Thyroid gland (tissue), 4 donors: ENCODE data around the gene CACHD1. TPM values are rescaled to one million over a fixed set of nuclear protein-coding genes. Genes with fewer than 3 reads are reported as not detected.

Experiments used
- DNase-seq, 2 donors: peaks; one replicate each; pipeline ENCODE4 v3.0.0-alpha.2; 2019
- H3K27ac ChIP-seq, 3 donors: fragments of 200-600 bp; sonication (generic); 1 replicate in 2 of 3; 2 replicates in 1 of 3; pipeline ENCODE4 v1.5.1; 2016 to 2019; ENCODE audit warnings: mild to moderate bottlenecking in 1 of 3, moderate library complexity in 1 of 3
- H3K27me3 ChIP-seq: fragments of 200-600 bp; sonication (generic); one replicate; pipeline ENCODE4 v1.5.1; 2019
- H3K36me3 ChIP-seq, 2 donors: fragments of 200-600 bp; sonication (generic); one replicate each; pipeline ENCODE4 v1.5.1; 2016 to 2019
- H3K4me1 ChIP-seq, 2 donors: fragments of 200-600 bp; sonication (generic); one replicate each; pipeline ENCODE4 v1.5.1; 2017 to 2019
- H3K4me3 ChIP-seq, 3 donors: fragments of 200-600 bp; sonication (generic); replicated peaks in 1 of 3; 1 replicate in 2 of 3; 2 replicates in 1 of 3; pipeline ENCODE4 v1.5.1; 2016; ENCODE audit warnings: mild to moderate bottlenecking in 1 of 3
- H3K9me3 ChIP-seq: fragments of 200-600 bp; sonication (generic); one replicate; pipeline ENCODE4 v1.5.1; 2017
- POLR2A ChIP-seq, 2 donors: fragments of 450-650 bp; IDR thresholded peaks; one replicate each; pipeline ENCODE4 v1.6.1; 2017; ENCODE audit warnings: antibody characterized with exemption in 2 of 2, mild to moderate bottlenecking in 2 of 2, moderate library complexity in 1 of 2
- WGBS, 2 donors: methylation state at CpG; one replicate each; pipeline ENCODE4 v1.1.5; 2017; 5-methylcytosine and 5-hydroxymethylcytosine counted together
- intact Hi-C: fragments of 100-400 bp; cut with DNase I; formaldehyde crosslinking; loops from one replicate; pipeline ENCODE4 v1.15.1; 2023
- total RNA-seq, 4 donors: library from RNA; depleted of rRNA; stranded (reverse); fragments of >200 nt; gene quantifications; one replicate each; pipeline ENCODE4 v1.2.3, GENCODE V29; 2016
- TF ChIP-seq, protein P1 (sequence below), 6 experiments: fragments of 200-600 bp in 3 of 6; fragments of 450-650 bp in 3 of 6; sonication (generic) in 3 of 6; IDR thresholded peaks; one replicate each; pipeline ENCODE4 v1.5.1; 2016 to 2019; ENCODE audit warnings: antibody characterized with exemption in 6 of 6, mild to moderate bottlenecking in 2 of 6, inconsistent platforms in 1 of 6, moderate library complexity in 1 of 6

Gene CACHD1
- total RNA-seq, 4 donors from 2014 or later, result 12.9 to 25.1 (median 17.0) TPM

DNA sequence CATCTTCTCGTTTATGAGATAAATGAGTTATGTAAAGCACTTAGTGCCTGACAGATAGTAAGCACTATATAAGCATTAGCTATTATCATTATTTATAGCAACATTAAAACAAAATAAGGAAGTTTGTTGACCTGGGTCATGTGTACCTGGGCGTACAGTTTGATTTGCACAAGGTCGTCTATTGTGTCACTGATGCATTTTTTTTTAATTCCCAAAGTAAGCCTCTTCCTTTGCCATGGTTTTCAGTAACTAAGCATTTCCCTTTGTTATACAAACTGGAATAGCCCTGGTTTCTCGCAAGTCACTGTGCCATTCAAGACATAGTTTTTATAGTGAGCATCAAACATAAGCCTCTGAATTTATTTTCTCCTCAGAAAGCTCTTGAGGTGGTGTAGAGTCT lies 72.2 kb downstream of the CACHD1 start:
- peaks cover 15 to 32% of the 10 kb centered on the region in 2 donors for H3K4me1 ChIP-seq

DNA sequence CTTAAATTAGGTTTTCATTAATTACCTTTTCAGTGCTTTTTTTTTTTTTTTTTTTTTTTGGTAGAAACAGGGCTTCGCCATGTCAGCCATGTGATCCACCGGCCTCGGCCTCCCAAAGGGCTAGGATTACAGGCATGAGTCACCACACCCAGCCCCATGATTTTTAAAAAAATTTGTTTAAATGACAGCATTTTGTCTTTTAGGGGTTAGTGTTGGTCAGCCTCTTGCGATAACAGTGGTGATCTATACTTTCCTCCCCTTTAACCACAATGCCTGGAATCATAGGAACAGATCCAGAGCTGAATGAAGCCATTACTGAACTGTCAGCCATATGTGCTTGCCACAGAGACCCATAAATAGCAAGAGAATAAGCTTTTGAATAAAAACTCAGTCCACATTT lies 73.9 kb downstream of the CACHD1 start:
- peaks cover 6 to 25% of the 10 kb centered on the region in 2 donors for H3K4me1 ChIP-seq
- no peak for DNase-seq
- intact Hi-C loops, result no loop called here

More for the DNA sequence above, 72.2 kb downstream of the CACHD1 start:
- Histone ChIP-seq H3K36me3 (no peaks in the 10 kb centered on the region), H3K9me3 (no peaks in the 10 kb centered on the region), H3K27ac (no peak overlapping the region), H3K4me3 (no peak overlapping the region), H3K27me3 (no peaks in the 10 kb centered on the region)
- DNase-seq, result no peak
- TF ChIP-seq, protein P1, sequence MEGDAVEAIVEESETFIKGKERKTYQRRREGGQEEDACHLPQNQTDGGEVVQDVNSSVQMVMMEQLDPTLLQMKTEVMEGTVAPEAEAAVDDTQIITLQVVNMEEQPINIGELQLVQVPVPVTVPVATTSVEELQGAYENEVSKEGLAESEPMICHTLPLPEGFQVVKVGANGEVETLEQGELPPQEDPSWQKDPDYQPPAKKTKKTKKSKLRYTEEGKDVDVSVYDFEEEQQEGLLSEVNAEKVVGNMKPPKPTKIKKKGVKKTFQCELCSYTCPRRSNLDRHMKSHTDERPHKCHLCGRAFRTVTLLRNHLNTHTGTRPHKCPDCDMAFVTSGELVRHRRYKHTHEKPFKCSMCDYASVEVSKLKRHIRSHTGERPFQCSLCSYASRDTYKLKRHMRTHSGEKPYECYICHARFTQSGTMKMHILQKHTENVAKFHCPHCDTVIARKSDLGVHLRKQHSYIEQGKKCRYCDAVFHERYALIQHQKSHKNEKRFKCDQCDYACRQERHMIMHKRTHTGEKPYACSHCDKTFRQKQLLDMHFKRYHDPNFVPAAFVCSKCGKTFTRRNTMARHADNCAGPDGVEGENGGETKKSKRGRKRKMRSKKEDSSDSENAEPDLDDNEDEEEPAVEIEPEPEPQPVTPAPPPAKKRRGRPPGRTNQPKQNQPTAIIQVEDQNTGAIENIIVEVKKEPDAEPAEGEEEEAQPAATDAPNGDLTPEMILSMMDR (IDR thresholded peaks at IDR 0.05), result no peak
- no peak for TF ChIP-seq POLR2A (IDR thresholded peaks at IDR 0.05)
- WGBS, 2 donors, result 80 to 83% methylated on average over 4 of the region's 4 CpGs
- intact Hi-C loops, result no loop called here

DNA sequence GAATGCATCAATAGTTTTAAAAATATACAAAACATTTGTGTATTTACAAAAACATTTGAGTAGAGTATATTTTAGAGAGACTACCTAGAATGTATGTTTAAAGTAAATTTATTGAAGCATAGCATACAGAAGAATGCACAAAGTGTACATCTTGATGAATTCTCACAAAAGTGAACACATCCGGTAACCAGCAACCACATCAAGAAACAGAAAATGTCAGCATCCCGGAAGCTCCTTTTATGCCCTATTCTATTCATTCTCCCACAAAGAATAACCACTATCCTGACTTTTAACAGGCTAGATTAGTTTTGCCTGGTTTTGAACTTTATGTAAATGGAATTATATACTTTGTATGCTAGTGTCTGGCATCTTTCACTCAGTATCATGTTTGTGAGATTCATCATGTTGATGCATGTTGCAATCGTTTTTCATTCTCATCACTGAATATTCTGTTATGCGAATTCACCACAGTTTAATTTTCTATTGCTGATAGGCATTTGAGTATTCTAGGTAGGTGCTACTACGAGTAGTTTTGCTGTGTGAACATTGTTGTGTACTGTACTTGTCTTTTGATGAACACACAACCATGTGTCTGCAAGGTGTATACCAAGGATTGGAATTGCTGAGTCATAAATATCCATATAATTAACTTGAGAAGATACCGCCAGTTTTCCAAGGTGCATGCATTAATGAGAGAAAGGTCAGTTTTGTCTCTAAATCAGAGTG lies 75.4 kb downstream of the CACHD1 start:
- H3K27me3 ChIP-seq, result no peaks in the 10 kb centered on the region
- H3K9me3 ChIP-seq, result no peaks in the 10 kb centered on the region
- H3K36me3 ChIP-seq, result no peaks in the 10 kb centered on the region
- peaks cover 13 to 23% of the 10 kb centered on the region in 2 donors for H3K4me1 ChIP-seq
- no peak overlapping the region for H3K27ac ChIP-seq
- 88 to 89% methylated on average over 6 of the region's 6 CpGs for WGBS, 2 donors
- no peak for DNase-seq
- no peak overlapping the region for H3K4me3 ChIP-seq
- TF ChIP-seq POLR2A (IDR thresholded peaks at IDR 0.05), result no peak
- TF ChIP-seq, protein P1 (IDR thresholded peaks at IDR 0.05), result no peak
- intact Hi-C loops, result no loop called here

More for the DNA sequence above, 73.9 kb downstream of the CACHD1 start:
- Histone ChIP-seq H3K9me3 (no peaks in the 10 kb centered on the region), H3K4me3 (no peak overlapping the region), H3K27me3 (no peaks in the 10 kb centered on the region), H3K27ac (no peak overlapping the region), H3K36me3 (no peaks in the 10 kb centered on the region)
- WGBS, 2 donors, result 87 to 89% methylated on average over 4 of the region's 4 CpGs
- no peak for TF ChIP-seq POLR2A (IDR thresholded peaks at IDR 0.05)
- TF ChIP-seq, protein P1 (IDR thresholded peaks at IDR 0.05), result no peak

DNA sequence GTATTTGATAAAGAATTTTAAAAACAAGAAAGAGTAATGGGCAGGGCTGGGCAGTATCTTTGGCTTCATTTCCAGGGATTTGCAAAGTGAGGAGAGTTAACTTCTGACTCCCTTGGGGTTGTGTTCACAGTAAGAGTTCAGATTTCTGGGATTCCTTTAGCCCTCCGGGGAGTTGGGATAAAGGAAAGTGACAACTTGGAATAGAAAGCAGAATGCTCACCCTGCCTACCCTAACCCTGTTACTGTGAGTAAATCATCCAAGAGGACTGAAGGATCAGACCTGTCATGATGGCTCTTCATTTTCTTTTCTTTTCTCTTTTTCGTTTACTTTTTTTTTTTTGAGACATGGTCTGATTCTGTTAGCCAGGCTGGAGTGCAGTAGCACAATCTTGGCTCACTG lies 76.1 kb downstream of the CACHD1 start:
- H3K4me1 ChIP-seq, result peaks cover 12 to 22% of the 10 kb centered on the region in 2 donors
- H3K36me3 ChIP-seq, result no peaks in the 10 kb centered on the region
- TF ChIP-seq POLR2A (IDR thresholded peaks at IDR 0.05), result no peak
- TF ChIP-seq, protein P1 (IDR thresholded peaks at IDR 0.05), result no peak
- H3K27me3 ChIP-seq, result no peaks in the 10 kb centered on the region
- H3K4me3 ChIP-seq, result no peak overlapping the region
- DNase-seq, result no peak
- intact Hi-C loops, result no loop called here
- no peaks in the 10 kb centered on the region for H3K9me3 ChIP-seq
- whole genome bisulfite sequencing, 2 donors, result 47 to 48% methylated on average over 2 of the region's 2 CpGs
- no peak overlapping the region for H3K27ac ChIP-seq

DNA sequence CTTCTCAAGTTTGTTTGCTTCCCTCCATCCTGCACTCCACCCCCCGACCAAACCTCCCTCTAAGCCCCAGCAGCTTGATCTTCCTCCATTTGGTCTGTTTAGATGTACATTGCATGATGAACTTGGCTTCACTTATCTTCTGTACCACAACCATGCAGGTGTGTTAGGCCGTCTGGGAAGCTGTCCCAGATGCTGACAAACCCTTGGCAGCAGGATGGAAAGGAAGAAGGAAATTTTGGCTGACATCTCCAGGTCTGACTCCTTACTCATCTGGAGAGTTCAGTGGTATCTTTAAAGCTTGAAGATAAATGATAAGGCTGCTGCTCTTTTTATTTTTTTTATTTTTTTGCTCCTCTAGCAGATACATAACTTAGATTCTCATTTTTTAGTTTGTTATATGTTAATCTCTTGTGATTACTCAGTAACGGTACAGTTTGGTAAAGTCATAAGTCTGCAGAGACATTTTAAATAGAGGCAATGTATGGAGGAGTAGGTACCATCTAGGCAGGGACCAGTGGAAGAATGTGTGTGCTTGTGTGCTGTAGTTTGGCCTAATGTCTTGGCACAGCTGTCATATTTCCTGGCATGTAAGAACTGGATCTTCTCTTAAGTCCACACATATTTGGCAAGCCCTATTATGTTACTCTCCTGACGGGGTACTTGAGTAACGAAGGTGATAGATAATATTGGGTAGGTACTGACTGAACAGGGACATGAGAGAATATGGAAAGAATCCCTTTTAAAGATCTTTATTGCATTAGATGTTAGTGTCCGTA lies 79.7 kb downstream of the CACHD1 start:
- no peak for DNase-seq
- WGBS, 2 donors, result 60 to 72% methylated on average over 6 of the region's 6 CpGs
- Histone ChIP-seq H3K27ac (peak overlapping the region in 1 of 3 donors; percentile 17), H3K36me3 (no peaks in the 10 kb centered on the region), H3K27me3 (no peaks in the 10 kb centered on the region), H3K4me1 (peaks cover 11 to 20% of the 10 kb centered on the region in 2 donors), H3K4me3 (no peak overlapping the region), H3K9me3 (no peaks in the 10 kb centered on the region)
- intact Hi-C loops, result no loop called here
- no peak for TF ChIP-seq POLR2A (IDR thresholded peaks at IDR 0.05)
- TF ChIP-seq, protein P1 (IDR thresholded peaks at IDR 0.05), result no peak
